Activated CD4-positive, alpha-beta T cell treated with anti-CD3 and anti-CD28 coated beads, Interleukin-2, amount 50 U/mL, for 48 hours (primary cell): Measurements from ENCODE around the gene RIPPLY2.
"Not testable (repeated sequence)": the region's sequence is repeated elsewhere in the genome, so short reads cannot be mapped to it uniquely, and the experiment has no call there.

Source experiments
- DNase-seq, 2 experiments: peaks; one replicate each; pipeline ENCODE4 v3.0.0-alpha.2; 2020

RIPPLY2 gene

GRCh38 chr6:83853178-83854000 is at the start of gene RIPPLY2:
TSS of gene RIPPLY2 (plus strand) at chr6:83853360. CDS start at chr6:83853417, 57 bp downstream.
- peak; percentile 8 to 10 for DNase-seq

GRCh38 chr6:83803492-83803891 is 49.7 kb upstream of the RIPPLY2 start:
- DNase-seq: not testable (repeated sequence)

GRCh38 chr6:83804886-83805285 is 48.3 kb upstream of the RIPPLY2 start:
- DNase-seq: no peak

GRCh38 chr6:83808005-83808404 is 45.2 kb upstream of the RIPPLY2 start:
- DNase-seq: no peak

GRCh38 chr6:83808926-83809325 is 44.2 kb upstream of the RIPPLY2 start:
- DNase-seq: no peak

GRCh38 chr6:83812595-83812994 is 40.6 kb upstream of the RIPPLY2 start:
- DNase-seq: no peak

GRCh38 chr6:83815631-83816272 is 37.4 kb upstream of the RIPPLY2 start:
- DNase-seq: no peak

GRCh38 chr6:83822629-83823169 is 30.5 kb upstream of the RIPPLY2 start:
- no peak for DNase-seq

GRCh38 chr6:83824388-83824801 is 28.8 kb upstream of the RIPPLY2 start:
- DNase-seq: no peak

- no peak for DNase-seq
Observed at GRCh38 chr6:83824831-83825230, 28.3 kb upstream of the RIPPLY2 start.

GRCh38 chr6:83827050-83827449 is 26.1 kb upstream of the RIPPLY2 start:
- DNase-seq: no peak

- DNase-seq: no peak
Observed at GRCh38 chr6:83838727-83839126, 14.4 kb upstream of the RIPPLY2 start.

- no peak for DNase-seq
Observed at GRCh38 chr6:83844170-83844569, 9.0 kb upstream of the RIPPLY2 start.

- DNase-seq: no peak
Observed at GRCh38 chr6:83846291-83846690, 6.9 kb upstream of the RIPPLY2 start.

GRCh38 chr6:83847179-83847578 is 6.0 kb upstream of the RIPPLY2 start:
- DNase-seq: no peak

- no peak for DNase-seq
Observed at GRCh38 chr6:83849127-83849526, 4.0 kb upstream of the RIPPLY2 start.

- no peak for DNase-seq
Observed at GRCh38 chr6:83849610-83850009, 3.5 kb upstream of the RIPPLY2 start.

- DNase-seq: no peak
Observed at GRCh38 chr6:83852528-83853177, 507 bp upstream of the RIPPLY2 start.

- no peak for DNase-seq
Observed at GRCh38 chr6:83854001-83854501, 891 bp downstream of the RIPPLY2 start.

- no peak for DNase-seq
Observed at GRCh38 chr6:83854766-83855165, 1.6 kb downstream of the RIPPLY2 start.

- peak; percentile 95 for DNase-seq
Observed at GRCh38 chr6:83859410-83860358, 6.5 kb downstream of the RIPPLY2 start, which contains the start of gene CYB5R4. TSS of gene CYB5R4 (plus strand) at chr6:83859689. CDS start at chr6:83859783, 94 bp downstream.

- DNase-seq: no peak
Observed at GRCh38 chr6:83860359-83860755, 7.2 kb downstream of the RIPPLY2 start.
